A673 (cell line): ENCODE measurements around the gene ATP8B4. TPM values are rescaled to one million over a fixed set of nuclear protein-coding genes. Genes with fewer than 3 reads are reported as not detected.

Experiments used
- BruUV-seq: library from RNA; stranded (reverse); fragments of 400-500 nt; replicated peaks from 2 replicates; lab custom pipeline; 2021; lab: Mats Ljungman, UMichigan
- CTCF ChIA-PET: fragments of 300-600 bp; sonication (Branson Sonifier 250); formaldehyde crosslinking; loops from one replicate; lab custom pipeline; 2022; ENCODE audit warnings: antibody characterized with exemption; lab: Charles Lee
- POLR2A ChIA-PET: fragments of 300-600 bp; sonication (Branson Sonifier 250); formaldehyde crosslinking; loops from one replicate; lab custom pipeline; 2022; ENCODE audit warnings: antibody characterized with exemption; ENCODE audit not compliant: low non-redundant PET; lab: Charles Lee
- DNase-seq: peaks from one replicate; pipeline ENCODE4 v3.0.0-alpha.2; 2015; ENCODE audit warnings: low spot score
- H3K27ac ChIP-seq: fragments of 200-600 bp; sonication (generic); 2 replicates; pipeline ENCODE4 v1.5.1; 2016; ENCODE audit warnings: mixed run types, low read depth, mild to moderate bottlenecking, mixed read lengths, antibody characterized with exemption, low read length; ENCODE audit not compliant: poor library complexity, severe bottlenecking
- H3K27me3 ChIP-seq: fragments of 200-600 bp; sonication (generic); replicated peaks from 2 replicates; pipeline ENCODE4 v1.6.1; 2017; ENCODE audit warnings: mixed run types, low read depth, mild to moderate bottlenecking, mixed read lengths, antibody characterized with exemption, low read length; ENCODE audit not compliant: insufficient read depth, poor library complexity
- H3K36me3 ChIP-seq: fragments of 200-600 bp; sonication (generic); 2 replicates; pipeline ENCODE4 v1.6.1; 2016; ENCODE audit warnings: mixed run types, mild to moderate bottlenecking, mixed read lengths, antibody characterized with exemption, low read length; ENCODE audit not compliant: insufficient read depth, poor library complexity, severe bottlenecking
- H3K4me1 ChIP-seq: fragments of 200-600 bp; sonication (generic); 2 replicates; pipeline ENCODE4 v1.6.1; 2017; ENCODE audit warnings: mixed run types, mild to moderate bottlenecking, mixed read lengths, antibody characterized with exemption, low read length; ENCODE audit not compliant: insufficient read depth, poor library complexity, severe bottlenecking
- H3K4me3 ChIP-seq: fragments of 200-600 bp; sonication (generic); 2 replicates; pipeline ENCODE4 v1.5.1; 2016; ENCODE audit warnings: low read depth, mixed run types, mild to moderate bottlenecking, mixed read lengths, low read length; ENCODE audit not compliant: poor library complexity, severe bottlenecking
- H3K9me3 ChIP-seq: fragments of 200-600 bp; sonication (generic); 2 replicates; pipeline ENCODE4 v1.6.1; 2016; ENCODE audit warnings: mixed run types, low read depth, mild to moderate bottlenecking, mixed read lengths, antibody characterized with exemption, low read length; ENCODE audit not compliant: poor library complexity, severe bottlenecking
- EZH2 ChIP-seq: fragments of 200-600 bp; sonication (generic); IDR thresholded peaks from 2 replicates; pipeline ENCODE4 v1.6.1; 2017; ENCODE audit warnings: borderline replicate concordance, low read depth, mild to moderate bottlenecking, mixed read lengths, antibody characterized with exemption, low read length; ENCODE audit not compliant: poor library complexity, severe bottlenecking
- intact Hi-C: fragments of 100-400 bp; cut with micrococcal nuclease; formaldehyde crosslinking; loops from one replicate; pipeline ENCODE4 v1.10.0; 2022; ENCODE audit not compliant: unreplicated experiment
- total RNA-seq: library from RNA; stranded (reverse); gene quantifications from 2 replicates; pipeline ENCODE4 v1.2.3, GENCODE V29; 2021
- TF ChIP-seq, protein P1 (sequence below): fragments of 300-800, 200-600 bp; sonication (generic); conservative IDR thresholded peaks from 2 replicates; pipeline ENCODE4 v1.5.1; 2017; ENCODE audit warnings: low read depth, mild to moderate bottlenecking, antibody characterized with exemption, low read length, moderate library complexity, mixed read lengths

ATP8B4 gene
- total RNA-seq, 1 experiment from 2014 or later = 0.30 TPM

DNA sequence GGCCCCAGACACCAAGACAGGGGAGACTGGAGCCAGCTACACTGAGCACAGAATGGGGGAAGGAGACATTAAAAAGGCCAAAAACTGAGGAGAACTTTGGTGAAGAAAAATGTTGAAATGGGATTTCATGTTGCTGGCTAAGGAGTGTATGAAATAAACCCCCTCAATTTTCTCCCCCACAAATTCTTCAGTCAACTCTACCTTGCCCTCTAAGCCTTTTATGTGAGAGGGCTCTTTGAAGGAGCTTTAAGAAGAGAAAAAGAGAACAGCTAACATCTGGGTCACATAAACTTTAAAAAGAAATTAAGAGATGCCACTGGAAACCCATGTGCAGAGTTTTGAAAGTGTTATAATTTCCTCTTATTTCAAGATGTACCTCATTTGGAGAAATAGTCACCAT is 88.6 kb downstream of the ATP8B4 start:
- DNase-seq = no peak
- Histone ChIP-seq H3K27ac (no peak overlapping the region), H3K4me3 (no peak overlapping the region), H3K27me3 (no peaks in the 10 kb centered on the region), H3K36me3 (no peaks in the 10 kb centered on the region), H3K9me3 (no peaks in the 10 kb centered on the region), H3K4me1 (no peaks in the 10 kb centered on the region)
- no TSS peak for BruUV-seq
- ChIA-PET CTCF (no interaction called here), POLR2A (no interaction called here)
- intact Hi-C loops = no loop called here
- TF ChIP-seq, protein P1, sequence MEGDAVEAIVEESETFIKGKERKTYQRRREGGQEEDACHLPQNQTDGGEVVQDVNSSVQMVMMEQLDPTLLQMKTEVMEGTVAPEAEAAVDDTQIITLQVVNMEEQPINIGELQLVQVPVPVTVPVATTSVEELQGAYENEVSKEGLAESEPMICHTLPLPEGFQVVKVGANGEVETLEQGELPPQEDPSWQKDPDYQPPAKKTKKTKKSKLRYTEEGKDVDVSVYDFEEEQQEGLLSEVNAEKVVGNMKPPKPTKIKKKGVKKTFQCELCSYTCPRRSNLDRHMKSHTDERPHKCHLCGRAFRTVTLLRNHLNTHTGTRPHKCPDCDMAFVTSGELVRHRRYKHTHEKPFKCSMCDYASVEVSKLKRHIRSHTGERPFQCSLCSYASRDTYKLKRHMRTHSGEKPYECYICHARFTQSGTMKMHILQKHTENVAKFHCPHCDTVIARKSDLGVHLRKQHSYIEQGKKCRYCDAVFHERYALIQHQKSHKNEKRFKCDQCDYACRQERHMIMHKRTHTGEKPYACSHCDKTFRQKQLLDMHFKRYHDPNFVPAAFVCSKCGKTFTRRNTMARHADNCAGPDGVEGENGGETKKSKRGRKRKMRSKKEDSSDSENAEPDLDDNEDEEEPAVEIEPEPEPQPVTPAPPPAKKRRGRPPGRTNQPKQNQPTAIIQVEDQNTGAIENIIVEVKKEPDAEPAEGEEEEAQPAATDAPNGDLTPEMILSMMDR = no peak
- no peak for TF ChIP-seq EZH2

DNA sequence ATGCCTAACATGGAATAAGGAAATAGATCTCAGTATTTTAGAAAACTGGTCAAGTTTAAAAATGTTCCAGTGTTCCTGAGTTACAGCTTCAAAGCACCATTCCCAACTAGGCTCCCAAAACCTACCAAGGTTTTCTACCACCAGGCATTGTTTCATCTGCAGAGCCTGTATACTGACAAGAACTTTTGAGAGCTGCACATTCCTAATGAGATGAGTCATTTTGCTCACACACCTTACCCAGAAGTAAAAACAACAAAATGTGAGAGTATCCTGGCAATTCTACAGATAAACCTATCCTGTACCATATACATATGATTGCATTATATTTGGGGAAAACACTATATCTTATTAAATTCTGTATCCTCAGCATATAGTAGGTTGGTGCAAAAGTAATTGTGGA is 90.7 kb downstream of the ATP8B4 start:
- Histone ChIP-seq H3K27ac (no peak overlapping the region), H3K27me3 (no peaks in the 10 kb centered on the region), H3K4me1 (no peaks in the 10 kb centered on the region), H3K4me3 (no peak overlapping the region), H3K36me3 (no peaks in the 10 kb centered on the region), H3K9me3 (no peaks in the 10 kb centered on the region)
- TF ChIP-seq, protein P1 = no peak
- no peak for TF ChIP-seq EZH2
- no peak for DNase-seq
- ChIA-PET CTCF (no interaction called here), POLR2A (no interaction called here)
- BruUV-seq = no TSS peak
- intact Hi-C loops = no loop called here

DNA sequence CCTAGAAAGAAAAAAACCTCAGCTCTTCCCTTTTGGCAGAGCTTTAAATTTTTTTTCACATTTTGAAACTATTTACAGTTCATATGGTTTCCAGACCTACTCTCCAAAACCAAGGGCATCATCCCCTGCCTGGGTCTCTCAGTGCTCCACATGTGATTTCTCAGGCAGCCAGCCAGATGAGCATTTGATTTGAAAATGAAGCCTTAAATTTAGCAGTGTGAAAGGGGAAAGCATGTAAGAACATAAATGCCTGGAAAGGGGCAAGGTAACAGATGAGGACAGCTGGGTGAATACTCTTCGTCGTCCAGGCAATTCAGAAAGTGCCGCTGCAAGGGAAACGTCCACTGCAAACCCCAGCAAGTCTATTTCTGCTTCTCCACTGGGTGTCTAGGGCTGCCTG is 94.8 kb downstream of the ATP8B4 start:
- TF ChIP-seq EZH2 = no peak
- TF ChIP-seq, protein P1 = no peak
- no peaks in the 10 kb centered on the region for H3K36me3 ChIP-seq
- no TSS peak for BruUV-seq
- no peak overlapping the region for H3K4me3 ChIP-seq
- no peak overlapping the region for H3K27ac ChIP-seq
- intact Hi-C loops = no loop called here
- DNase-seq = no peak
- H3K4me1 ChIP-seq = no peaks in the 10 kb centered on the region
- POLR2A ChIA-PET = no interaction called here
- no peaks in the 10 kb centered on the region for H3K27me3 ChIP-seq
- H3K9me3 ChIP-seq = no peaks in the 10 kb centered on the region
- CTCF ChIA-PET = no interaction called here
